GM18870 (cell line): ENCODE measurements around the gene NEUROD2.

Experiments used
- ATAC-seq: cut with Tn5 transposase; IDR thresholded peaks from one replicate; pipeline ENCODE4 v1.9.1; 2021; ENCODE audit warnings: moderate library complexity; ENCODE audit not compliant: unreplicated experiment

Gene NEUROD2

DNA sequence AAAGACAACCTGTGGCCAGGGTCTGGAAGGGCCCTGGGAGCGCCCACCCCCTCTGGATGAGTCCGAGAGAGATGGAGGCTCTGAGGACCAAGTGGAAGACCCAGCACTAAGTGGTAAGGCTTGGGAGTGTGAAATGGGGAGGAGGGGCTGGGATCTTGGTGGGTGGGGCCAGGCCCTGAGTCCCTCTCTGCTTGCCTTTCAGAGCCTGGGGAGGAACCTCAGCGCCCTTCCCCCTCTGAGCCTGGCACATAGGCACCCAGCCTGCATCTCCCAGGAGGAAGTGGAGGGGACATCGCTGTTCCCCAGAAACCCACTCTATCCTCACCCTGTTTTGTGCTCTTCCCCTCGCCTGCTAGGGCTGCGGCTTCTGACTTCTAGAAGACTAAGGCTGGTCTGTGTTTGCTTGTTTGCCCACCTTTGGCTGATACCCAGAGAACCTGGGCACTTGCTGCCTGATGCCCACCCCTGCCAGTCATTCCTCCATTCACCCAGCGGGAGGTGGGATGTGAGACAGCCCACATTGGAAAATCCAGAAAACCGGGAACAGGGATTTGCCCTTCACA is 28.0 kb upstream of the NEUROD2 start:
- ATAC-seq = no peak

- no peak for ATAC-seq
Measured at GRCh38 chr17:39634384-39634871, 26.7 kb upstream of the NEUROD2 start.

GRCh38 chr17:39633570-39634183 is 26.0 kb upstream of the NEUROD2 start:
- no peak for ATAC-seq

DNA sequence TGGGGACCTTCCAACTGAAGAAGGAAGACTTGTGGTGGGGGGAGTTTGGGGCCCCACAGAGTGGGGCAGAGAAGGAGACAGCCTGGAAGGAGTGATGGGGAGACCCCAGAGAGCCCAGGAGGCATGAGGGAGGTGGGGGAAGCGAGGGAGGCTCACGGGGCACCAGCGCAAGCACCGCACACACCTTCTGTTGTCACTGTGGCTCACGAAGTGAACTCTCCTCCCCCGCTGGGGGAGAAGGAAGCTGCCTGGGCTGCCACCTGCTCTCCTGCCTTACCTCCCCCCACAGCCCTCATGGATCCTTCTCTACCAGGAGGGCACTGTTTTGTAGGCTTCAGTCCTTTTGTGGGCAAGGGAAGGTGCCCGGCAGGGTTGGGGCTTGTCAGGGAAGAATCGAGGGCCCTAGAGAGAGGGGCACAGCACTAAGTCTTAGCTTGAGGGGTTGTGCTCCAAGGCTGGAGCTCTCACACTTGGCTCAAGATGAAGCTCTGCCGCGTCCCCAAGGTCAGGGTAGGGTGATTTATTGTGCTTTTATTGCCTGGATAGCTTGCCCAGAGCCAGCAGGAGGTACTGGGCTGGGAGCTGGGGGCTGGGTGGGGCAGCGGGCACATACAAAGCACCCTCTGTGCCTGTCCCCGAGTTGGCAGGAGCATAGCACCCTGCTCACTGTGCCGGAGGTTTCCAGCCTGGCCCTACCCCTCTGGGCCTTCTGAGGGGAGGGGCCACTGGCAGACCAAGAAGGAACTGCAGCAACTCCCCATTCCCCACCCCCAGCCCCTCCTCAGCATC is 24.6 kb upstream of the NEUROD2 start:
- no peak for ATAC-seq

- no peak for ATAC-seq
Measured at GRCh38 chr17:39631403-39631802, 23.7 kb upstream of the NEUROD2 start.

DNA sequence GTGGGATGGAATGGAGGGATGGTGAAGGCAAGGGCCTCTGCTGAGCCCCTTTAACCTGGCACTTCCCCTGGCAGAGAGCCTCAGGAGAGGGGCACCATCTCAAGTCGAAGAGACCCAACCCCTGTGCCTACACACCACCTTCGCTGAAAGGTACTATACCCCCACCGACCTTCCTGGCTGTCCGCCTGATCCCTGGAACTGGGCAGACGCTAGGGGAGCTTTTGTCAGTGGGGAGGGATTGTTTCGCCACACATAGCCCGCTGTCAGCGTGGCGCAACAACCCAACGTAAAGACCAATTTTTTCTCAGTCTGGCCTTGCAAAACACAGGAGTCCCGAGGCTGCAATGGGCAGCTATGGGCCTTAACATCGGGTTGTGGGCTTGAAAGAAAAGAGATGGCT is 22.2 kb upstream of the NEUROD2 start:
- ATAC-seq = no peak

GRCh38 chr17:39629494-39629880 is 21.8 kb upstream of the NEUROD2 start:
- no peak for ATAC-seq

- no peak for ATAC-seq
Measured at GRCh38 chr17:39628655-39629493, 21.2 kb upstream of the NEUROD2 start.

GRCh38 chr17:39627712-39628516 is 20.2 kb upstream of the NEUROD2 start:
- no peak for ATAC-seq

GRCh38 chr17:39627047-39627711 is 19.5 kb upstream of the NEUROD2 start:
- no peak for ATAC-seq

- no peak for ATAC-seq
Measured at GRCh38 chr17:39626171-39627046, 18.7 kb upstream of the NEUROD2 start, which contains the start of gene PPP1R1B. Gene PPP1R1B (plus strand): TSS chr17:39626952. CDS start chr17:39627393, 441 bp downstream.

DNA sequence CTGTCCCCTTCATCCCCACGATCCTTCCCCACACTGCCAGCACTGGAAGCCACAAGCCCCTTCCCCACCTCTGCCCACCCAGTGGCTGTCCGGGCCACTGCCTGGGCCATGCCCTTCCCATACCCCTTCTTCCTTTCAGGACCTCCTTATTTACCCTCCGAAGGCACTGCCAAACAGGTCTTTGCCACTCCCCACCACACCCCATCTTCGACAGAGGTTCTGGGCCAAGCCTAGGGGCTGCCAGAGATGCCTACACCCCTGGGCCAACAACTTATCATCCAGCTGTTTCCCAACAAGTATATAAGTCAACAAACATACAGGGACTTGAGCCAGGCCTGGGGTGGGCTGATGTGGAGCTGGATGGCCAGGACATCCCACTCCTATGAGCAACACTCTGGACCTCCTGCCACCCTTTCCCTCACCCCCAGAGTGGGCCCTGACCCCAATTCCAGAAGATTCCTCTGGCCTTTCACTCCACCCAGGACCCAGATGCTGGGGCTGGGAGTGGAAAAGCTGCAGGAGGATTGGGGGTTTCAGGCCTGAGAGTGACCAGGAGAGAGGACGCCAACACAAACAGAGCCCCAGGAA is 17.6 kb upstream of the NEUROD2 start:
- no peak for ATAC-seq

DNA sequence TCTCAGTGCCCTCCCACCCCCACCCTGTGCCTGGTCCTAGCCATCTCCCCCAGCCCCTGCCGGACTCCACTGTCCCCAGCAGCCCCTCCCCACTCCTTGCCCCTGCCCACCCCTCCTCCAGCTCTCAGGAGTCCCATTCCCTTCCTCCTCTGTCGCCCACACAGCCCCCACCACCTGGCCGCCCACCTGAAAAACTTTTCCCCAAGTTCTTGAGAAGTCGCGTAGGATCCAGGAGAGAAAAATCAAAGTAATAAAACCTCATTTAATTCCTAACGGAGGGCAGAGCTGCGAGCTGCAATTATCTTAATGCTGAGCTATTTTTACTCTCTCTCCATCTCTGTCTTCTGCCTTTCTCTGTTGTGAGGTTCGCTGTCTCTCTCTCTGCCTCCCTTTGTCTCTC is 16.6 kb upstream of the NEUROD2 start:
- no peak for ATAC-seq

GRCh38 chr17:39623356-39623950 is 15.7 kb upstream of the NEUROD2 start:
- ATAC-seq = no peak

- no peak for ATAC-seq
Measured at GRCh38 chr17:39622380-39623006, 14.8 kb upstream of the NEUROD2 start.

DNA sequence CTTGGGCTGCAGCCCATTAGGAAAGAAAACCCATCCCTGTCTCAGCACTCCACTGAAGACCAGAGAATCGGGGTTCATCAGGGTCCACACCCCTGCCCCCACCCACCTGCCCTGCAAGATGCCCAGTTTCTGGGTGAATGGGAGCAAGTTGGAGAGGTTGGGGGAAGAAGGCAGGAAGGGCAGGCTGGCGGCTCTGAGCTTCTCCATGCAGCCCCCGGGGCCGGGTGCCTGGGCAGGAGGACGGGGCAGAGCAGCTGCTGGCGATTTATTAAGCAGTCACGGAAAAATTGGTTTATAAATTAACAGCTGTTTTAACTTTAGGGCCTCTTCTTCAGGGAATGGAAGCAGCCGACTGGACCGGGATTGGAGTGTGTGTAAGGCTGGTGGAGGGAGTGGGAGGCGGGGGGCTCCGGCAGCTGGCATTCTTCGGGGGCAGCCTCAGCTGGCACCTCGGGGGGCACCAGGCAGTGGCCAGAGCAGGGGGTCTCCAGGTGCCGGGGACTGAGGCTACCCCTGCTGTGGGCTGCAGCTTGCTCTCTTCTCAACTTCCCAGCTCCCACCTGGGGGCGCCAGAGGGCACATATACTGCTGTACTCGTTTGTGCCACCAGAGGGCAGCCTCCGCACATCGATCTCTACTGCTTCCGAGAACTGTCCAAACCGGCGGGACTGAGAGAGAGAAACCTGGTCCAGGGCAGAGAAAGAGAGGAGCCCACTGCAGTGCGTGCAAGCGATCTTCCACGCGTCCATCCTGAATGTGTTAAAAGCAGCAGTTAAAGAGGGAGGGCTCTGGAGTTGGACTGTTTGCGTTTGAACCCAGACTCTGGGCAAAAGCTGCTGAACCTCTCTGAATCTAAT is 14.0 kb upstream of the NEUROD2 start:
- peak; percentile 72 for ATAC-seq

GRCh38 chr17:39619786-39620101 is 12.0 kb upstream of the NEUROD2 start:
- no peak for ATAC-seq
